MM.1S (cell line): ENCODE results near the gene SUPT3H.
"Not testable (repeated sequence)": the region's sequence is repeated elsewhere in the genome, so short reads cannot be mapped to it uniquely, and the experiment has no call there.

Source experiments
- DNase-seq: peaks from one replicate; pipeline ENCODE4 v3.0.0-alpha.2; 2015
- H2AFZ ChIP-seq: fragments of 300-600 bp; sonication (generic); 2 replicates; pipeline ENCODE4 v1.6.0; 2016; ENCODE audit warnings: antibody characterized with exemption, low read length
- H3F3A ChIP-seq: fragments of 300-600 bp; sonication (generic); 2 replicates; pipeline ENCODE4 v1.6.1; 2016; ENCODE audit warnings: mild to moderate bottlenecking, antibody characterized with exemption, low read length, moderate library complexity, mixed read lengths; ENCODE audit not compliant: insufficient read depth
- H3K27ac ChIP-seq: fragments of 300-600 bp; sonication (generic); 2 replicates; pipeline ENCODE4 v1.5.1; 2016; ENCODE audit warnings: mild to moderate bottlenecking, low read length
- H3K27me3 ChIP-seq: fragments of 300-600 bp; sonication (generic); replicated peaks from 2 replicates; pipeline ENCODE4 v1.6.0; 2016; ENCODE audit warnings: low read length; ENCODE audit not compliant: insufficient read depth
- H3K36me3 ChIP-seq: fragments of 300-600 bp; sonication (generic); replicated peaks from 2 replicates; pipeline ENCODE4 v1.6.1; 2016; ENCODE audit warnings: mild to moderate bottlenecking, low read length, mixed read lengths; ENCODE audit not compliant: insufficient read depth
- H3K4me1 ChIP-seq: fragments of 300-600 bp; sonication (generic); 2 replicates; pipeline ENCODE4 v1.6.1; 2016; ENCODE audit warnings: low read length, mixed read lengths
- H3K4me2 ChIP-seq: fragments of 300-600 bp; sonication (generic); 2 replicates; pipeline ENCODE4 v1.6.0; 2016; ENCODE audit warnings: low read depth, low read length
- H3K4me3 ChIP-seq: fragments of 300-600 bp; sonication (generic); 2 replicates; pipeline ENCODE4 v1.5.1; 2016; ENCODE audit warnings: low read length, mixed read lengths
- H3K79me2 ChIP-seq: fragments of 300-600 bp; sonication (generic); 2 replicates; pipeline ENCODE4 v1.6.1; 2016; ENCODE audit warnings: mixed run types, low read length, mixed read lengths
- H3K9ac ChIP-seq: fragments of 300-600 bp; sonication (generic); 2 replicates; pipeline ENCODE4 v1.6.1; 2016; ENCODE audit warnings: low read length, mixed read lengths
- H3K9me2 ChIP-seq: fragments of 300-600 bp; sonication (generic); replicated peaks from 2 replicates; pipeline ENCODE4 v1.6.1; 2016; ENCODE audit warnings: mild to moderate bottlenecking, low read length, mixed read lengths; ENCODE audit not compliant: insufficient read depth
- H3K9me3 ChIP-seq: fragments of 300-600 bp; sonication (generic); replicated peaks from 2 replicates; pipeline ENCODE4 v1.6.1; 2016; ENCODE audit warnings: mild to moderate bottlenecking, low read length, mixed read lengths; ENCODE audit not compliant: insufficient read depth
- H4K20me1 ChIP-seq: fragments of 300-600 bp; sonication (generic); 2 replicates; pipeline ENCODE4 v1.6.1; 2016; ENCODE audit warnings: mild to moderate bottlenecking, low read length, moderate library complexity, mixed read lengths; ENCODE audit not compliant: insufficient read depth
- EZH2 ChIP-seq: fragments of 300-600 bp; sonication (generic); optimal IDR thresholded peaks from 2 replicates; pipeline ENCODE3; 2017; ENCODE audit warnings: low read depth, mild to moderate bottlenecking, antibody characterized with exemption, low read length, mixed read lengths
- EZH2phosphoT487 ChIP-seq: fragments of 300-600 bp; sonication (generic); IDR thresholded peaks from 2 replicates; pipeline ENCODE4 v1.6.1; 2018; ENCODE audit warnings: antibody characterized with exemption, low read length
- TF ChIP-seq, protein P1 (sequence below): fragments of 300-600 bp; sonication (generic); IDR thresholded peaks from 2 replicates; pipeline ENCODE4 v1.5.1; 2016; ENCODE audit warnings: antibody characterized with exemption, low read length, mixed read lengths

SUPT3H gene

DNA sequence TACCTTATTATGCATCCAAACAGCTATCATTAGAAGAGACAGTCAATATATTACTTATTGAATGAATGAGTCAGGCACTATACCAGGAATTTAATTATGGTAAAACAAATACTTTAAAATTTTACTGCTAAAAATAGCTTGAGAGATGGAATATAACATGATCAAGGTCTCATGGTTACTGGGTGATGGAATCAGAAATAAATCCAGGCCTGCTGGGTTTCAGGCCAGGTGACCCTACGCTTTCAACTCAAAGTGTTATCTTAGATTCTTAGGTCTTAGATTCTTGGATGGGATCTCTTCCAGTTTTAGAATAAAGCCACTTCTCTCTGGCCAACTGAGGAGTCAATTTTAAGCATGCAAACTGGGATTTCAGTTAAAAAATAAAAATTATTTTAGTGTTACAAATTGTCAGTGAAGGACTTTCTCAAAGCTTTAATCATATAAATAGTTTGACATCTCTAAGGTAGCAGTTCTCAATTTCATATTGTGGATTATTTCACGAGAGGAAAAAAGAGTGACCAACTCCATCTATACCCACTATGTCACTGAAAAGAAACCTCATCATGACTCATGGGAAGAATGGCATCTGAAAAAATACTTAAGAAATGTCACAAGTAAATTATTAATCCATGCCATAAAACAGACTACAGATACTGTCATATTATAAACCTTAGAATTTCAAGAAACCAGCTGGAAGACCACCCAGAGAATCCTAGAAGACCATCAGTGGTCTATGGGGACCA, 333.1 kb downstream of the SUPT3H start:
- no peak overlapping the region for H3K4me3 ChIP-seq
- H2AFZ ChIP-seq = no peak overlapping the region
- no peaks in the 10 kb centered on the region for H3K9me3 ChIP-seq

DNA sequence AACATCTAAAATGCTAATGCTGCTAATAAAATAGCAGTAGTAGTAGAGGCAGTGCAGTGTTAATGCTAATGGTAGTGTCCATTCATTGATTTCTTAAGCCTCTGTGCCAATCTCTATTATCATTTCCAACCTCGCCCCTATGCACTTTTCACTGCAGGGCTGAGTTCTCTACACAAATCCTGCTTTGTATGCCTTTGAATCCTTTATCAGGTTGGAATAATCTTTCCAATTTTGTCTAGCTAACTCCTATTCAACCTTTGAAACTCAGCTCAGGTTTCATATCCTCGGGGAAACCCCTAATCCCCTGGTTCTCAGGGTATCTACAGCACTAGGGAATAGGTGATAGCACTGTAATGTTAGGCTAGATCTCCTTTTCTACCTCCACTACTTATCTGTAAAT, 333.6 kb downstream of the SUPT3H start:
- H3K27ac ChIP-seq = no peak overlapping the region
- H3K9ac ChIP-seq = no peak overlapping the region
- H3K9me2 ChIP-seq = no peaks in the 10 kb centered on the region
- DNase-seq = no peak
- H3K4me1 ChIP-seq = peaks cover 8% of the 10 kb centered on the region
- no peaks in the 10 kb centered on the region for H3K36me3 ChIP-seq
- no peaks in the 10 kb centered on the region for H3K9me3 ChIP-seq
- no peak overlapping the region for H3K4me3 ChIP-seq
- TF ChIP-seq, protein P1, sequence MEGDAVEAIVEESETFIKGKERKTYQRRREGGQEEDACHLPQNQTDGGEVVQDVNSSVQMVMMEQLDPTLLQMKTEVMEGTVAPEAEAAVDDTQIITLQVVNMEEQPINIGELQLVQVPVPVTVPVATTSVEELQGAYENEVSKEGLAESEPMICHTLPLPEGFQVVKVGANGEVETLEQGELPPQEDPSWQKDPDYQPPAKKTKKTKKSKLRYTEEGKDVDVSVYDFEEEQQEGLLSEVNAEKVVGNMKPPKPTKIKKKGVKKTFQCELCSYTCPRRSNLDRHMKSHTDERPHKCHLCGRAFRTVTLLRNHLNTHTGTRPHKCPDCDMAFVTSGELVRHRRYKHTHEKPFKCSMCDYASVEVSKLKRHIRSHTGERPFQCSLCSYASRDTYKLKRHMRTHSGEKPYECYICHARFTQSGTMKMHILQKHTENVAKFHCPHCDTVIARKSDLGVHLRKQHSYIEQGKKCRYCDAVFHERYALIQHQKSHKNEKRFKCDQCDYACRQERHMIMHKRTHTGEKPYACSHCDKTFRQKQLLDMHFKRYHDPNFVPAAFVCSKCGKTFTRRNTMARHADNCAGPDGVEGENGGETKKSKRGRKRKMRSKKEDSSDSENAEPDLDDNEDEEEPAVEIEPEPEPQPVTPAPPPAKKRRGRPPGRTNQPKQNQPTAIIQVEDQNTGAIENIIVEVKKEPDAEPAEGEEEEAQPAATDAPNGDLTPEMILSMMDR = no peak
- TF ChIP-seq EZH2phosphoT487 (no peak), EZH2 (no peak)
- no peaks in the 10 kb centered on the region for H3K79me2 ChIP-seq
- H3K27me3 ChIP-seq = no peaks in the 10 kb centered on the region
- H3F3A ChIP-seq = no peaks in the 10 kb centered on the region
- no peak overlapping the region for H2AFZ ChIP-seq
- H4K20me1 ChIP-seq = no peaks in the 10 kb centered on the region
- peak overlapping the region; percentile 14 for H3K4me2 ChIP-seq

More for the DNA sequence above, 333.1 kb downstream of the SUPT3H start:
- H3K4me1 ChIP-seq = peaks cover 8% of the 10 kb centered on the region
- no peak for DNase-seq
- no peaks in the 10 kb centered on the region for H3K36me3 ChIP-seq
- H3K27ac ChIP-seq = no peak overlapping the region
- no peaks in the 10 kb centered on the region for H4K20me1 ChIP-seq
- H3K27me3 ChIP-seq = no peaks in the 10 kb centered on the region
- peak overlapping the region; percentile 14; the same call in 1 of the 2 replicates for H3K4me2 ChIP-seq
- H3K9ac ChIP-seq = no peak overlapping the region
- H3F3A ChIP-seq = no peaks in the 10 kb centered on the region
- no peaks in the 10 kb centered on the region for H3K79me2 ChIP-seq
- H3K9me2 ChIP-seq = no peaks in the 10 kb centered on the region
- TF ChIP-seq EZH2 (no peak), EZH2phosphoT487 (no peak)
- TF ChIP-seq, protein P1 = no peak

DNA sequence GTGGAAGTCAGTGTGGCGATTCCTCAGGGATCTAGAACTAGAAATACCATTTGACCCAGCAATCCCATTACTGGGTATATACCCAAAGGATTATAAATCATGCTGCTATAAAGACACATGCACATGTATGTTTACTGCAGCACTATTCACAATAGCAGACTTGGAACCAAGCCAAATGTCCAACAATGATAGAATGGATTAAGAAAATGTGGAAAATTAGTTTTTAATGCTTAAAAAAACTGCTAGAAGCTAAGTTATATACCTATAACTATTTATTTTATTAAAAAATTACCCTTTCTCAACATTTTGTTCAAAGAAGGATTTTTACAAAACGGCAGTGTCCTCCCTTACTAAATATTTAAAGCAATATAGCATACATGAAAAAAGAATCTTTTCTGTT, 335.1 kb downstream of the SUPT3H start:
- not testable (repeated sequence) for H2AFZ ChIP-seq, H4K20me1 ChIP-seq, H3K9me3 ChIP-seq, H3K9ac ChIP-seq, DNase-seq, H3K9me2 ChIP-seq, H3K4me1 ChIP-seq, H3K79me2 ChIP-seq, H3K27me3 ChIP-seq, H3K36me3 ChIP-seq, H3K4me3 ChIP-seq, H3K27ac ChIP-seq, H3F3A ChIP-seq, H3K4me2 ChIP-seq

DNA sequence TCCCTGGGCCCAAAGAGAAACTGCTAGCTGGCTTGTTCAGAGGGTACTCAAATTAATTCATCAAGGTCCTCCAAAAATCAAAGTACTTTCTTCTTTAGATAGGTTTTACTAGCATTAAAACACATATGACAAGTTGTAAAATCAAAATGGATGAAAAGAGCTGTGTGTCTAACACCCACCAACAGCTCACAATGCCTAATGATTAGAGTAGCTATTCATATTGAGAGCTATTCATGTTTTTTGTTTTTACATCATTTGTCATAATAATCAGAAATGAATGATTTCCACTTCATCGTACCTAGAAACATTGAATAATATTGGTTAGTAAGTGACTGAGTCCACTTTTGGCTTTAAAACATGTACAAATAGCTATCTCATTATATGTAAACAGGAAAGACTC, 339.5 kb downstream of the SUPT3H start:
- H3F3A ChIP-seq = no peaks in the 10 kb centered on the region
- no peaks in the 10 kb centered on the region for H3K9me3 ChIP-seq
- H3K9me2 ChIP-seq = no peaks in the 10 kb centered on the region
- TF ChIP-seq EZH2phosphoT487 (no peak), EZH2 (no peak)
- TF ChIP-seq, protein P1 = no peak
- no peaks in the 10 kb centered on the region for H3K36me3 ChIP-seq
- H3K4me1 ChIP-seq = no peaks in the 10 kb centered on the region
- H2AFZ ChIP-seq = no peak overlapping the region
- DNase-seq = no peak
- no peak overlapping the region for H3K4me2 ChIP-seq
- H3K27ac ChIP-seq = no peak overlapping the region
- no peaks in the 10 kb centered on the region for H4K20me1 ChIP-seq
- H3K79me2 ChIP-seq = no peaks in the 10 kb centered on the region
- no peaks in the 10 kb centered on the region for H3K27me3 ChIP-seq
- no peak overlapping the region for H3K4me3 ChIP-seq
- H3K9ac ChIP-seq = no peak overlapping the region
